IPS-15b (cell line): ENCODE data around the gene NR5A2.

Experiments used
- H3K27me3 ChIP-seq: one replicate; pipeline ENCODE4 v1.6.1; 2013; ENCODE audit warnings: low read length; ENCODE audit not compliant: control insufficient read depth, insufficient read depth
- H3K36me3 ChIP-seq: one replicate; pipeline ENCODE4 v1.6.1; 2013; ENCODE audit warnings: low read length; ENCODE audit not compliant: control insufficient read depth, insufficient read depth
- H3K4me1 ChIP-seq: one replicate; pipeline ENCODE4 v1.6.1; 2013; ENCODE audit warnings: mild to moderate bottlenecking, low read length; ENCODE audit not compliant: control insufficient read depth, insufficient read depth
- H3K4me3 ChIP-seq: one replicate; pipeline ENCODE4 v1.5.1; 2013; ENCODE audit warnings: low read depth, low read length
- H3K9ac ChIP-seq: one replicate; pipeline ENCODE4 v1.6.1; 2013; ENCODE audit warnings: low read depth, mild to moderate bottlenecking, low read length
- H3K9me3 ChIP-seq: one replicate; pipeline ENCODE4 v1.6.1; 2013; ENCODE audit warnings: mild to moderate bottlenecking, low read length; ENCODE audit not compliant: control insufficient read depth, insufficient read depth

NR5A2 gene

DNA sequence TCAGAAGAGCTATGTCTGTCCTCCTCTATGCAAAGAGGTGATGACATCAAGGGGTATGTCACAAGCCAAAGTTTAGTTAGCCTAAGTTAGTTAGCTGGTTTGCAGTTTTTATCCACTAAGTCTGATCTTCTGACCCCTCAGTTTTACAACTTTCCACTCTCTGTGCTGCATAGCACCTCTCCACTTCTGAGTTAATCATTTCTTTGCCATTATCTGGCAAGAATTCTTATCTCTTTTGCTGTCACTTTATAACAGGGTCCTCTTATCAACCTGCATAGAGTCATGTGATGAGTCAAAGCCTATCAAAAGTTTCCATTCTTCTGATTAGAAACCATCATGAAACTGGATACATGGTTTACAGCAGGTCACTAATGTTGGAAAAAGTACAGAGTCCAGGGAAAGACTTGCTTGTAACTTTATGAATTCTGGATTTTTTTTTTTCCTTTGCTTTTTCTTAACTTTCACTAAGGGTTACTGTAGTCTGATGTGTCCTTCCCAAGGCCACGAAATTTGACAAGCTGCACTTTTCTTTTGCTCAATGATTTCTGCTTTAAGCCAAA lies at the start of gene NR5A2:
NR5A2 (plus strand) TSS at position 447 of the 560 bp plus-strand sequence. CDS start 138 bp downstream, outside the sequence.
- no peaks in the 10 kb centered on the region for H3K9me3 ChIP-seq
- H3K9ac ChIP-seq = no peak within 1 kb of the TSS
- peaks cover 5% of the 10 kb centered on the region for H3K4me1 ChIP-seq
- peak within 1 kb of the TSS; percentile 77 for H3K4me3 ChIP-seq
- H3K36me3 ChIP-seq = no peaks in the 10 kb centered on the region
- H3K27me3 ChIP-seq = peaks cover 42% of the 10 kb centered on the region

DNA sequence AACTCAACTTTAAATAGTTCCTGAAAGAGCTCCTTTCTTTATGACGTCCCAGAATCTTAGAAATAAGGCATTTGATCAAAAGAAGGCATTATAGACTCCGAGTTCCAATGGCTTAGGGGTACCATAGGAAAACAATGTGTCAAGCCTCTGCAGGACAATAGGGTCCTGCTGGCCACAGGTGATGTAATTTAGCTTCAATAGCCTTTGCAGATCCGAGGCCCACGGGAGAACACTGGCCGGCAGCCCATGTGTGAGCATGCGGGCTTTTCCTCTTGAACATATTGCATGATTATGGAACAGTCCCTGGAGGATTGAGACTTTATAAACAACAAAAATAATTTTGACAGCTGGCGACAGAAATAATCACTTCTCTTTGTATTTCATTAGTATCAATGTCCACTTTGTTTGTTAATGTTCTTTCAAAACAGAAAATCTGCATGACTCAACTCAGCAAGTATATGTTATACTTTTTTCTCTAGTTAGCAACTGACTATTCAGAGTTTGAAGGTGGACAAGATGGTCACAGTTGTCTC lies 49.0 kb upstream of the NR5A2 start:
- H3K36me3 ChIP-seq = no peaks in the 10 kb centered on the region
- H3K4me1 ChIP-seq = peaks cover 11% of the 10 kb centered on the region
- no peak overlapping the region for H3K9ac ChIP-seq
- no peaks in the 10 kb centered on the region for H3K27me3 ChIP-seq
- H3K9me3 ChIP-seq = no peaks in the 10 kb centered on the region
- H3K4me3 ChIP-seq = no peak overlapping the region

DNA sequence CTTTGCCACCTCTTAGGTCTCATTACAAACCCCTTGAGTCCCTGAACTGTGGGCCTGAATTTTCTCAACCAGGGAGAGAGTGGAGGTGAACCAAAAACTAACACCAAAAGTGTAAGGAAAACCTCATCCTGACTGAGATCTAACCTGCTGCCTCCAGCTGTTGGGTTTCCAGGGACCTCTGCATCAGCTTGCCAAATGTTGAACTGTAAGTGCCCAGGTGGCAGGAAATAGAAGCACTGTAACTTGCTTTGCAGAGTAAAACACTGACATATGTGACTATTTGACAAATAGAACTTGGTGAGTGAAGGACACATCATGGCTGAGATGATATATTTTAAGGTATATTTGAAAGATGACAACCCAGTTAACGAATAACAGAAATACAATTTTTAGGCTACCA lies 48.4 kb upstream of the NR5A2 start:
- Histone ChIP-seq H3K9me3 (no peaks in the 10 kb centered on the region), H3K4me3 (no peak overlapping the region), H3K36me3 (no peaks in the 10 kb centered on the region), H3K4me1 (peaks cover 11% of the 10 kb centered on the region), H3K9ac (no peak overlapping the region), H3K27me3 (no peaks in the 10 kb centered on the region)

DNA sequence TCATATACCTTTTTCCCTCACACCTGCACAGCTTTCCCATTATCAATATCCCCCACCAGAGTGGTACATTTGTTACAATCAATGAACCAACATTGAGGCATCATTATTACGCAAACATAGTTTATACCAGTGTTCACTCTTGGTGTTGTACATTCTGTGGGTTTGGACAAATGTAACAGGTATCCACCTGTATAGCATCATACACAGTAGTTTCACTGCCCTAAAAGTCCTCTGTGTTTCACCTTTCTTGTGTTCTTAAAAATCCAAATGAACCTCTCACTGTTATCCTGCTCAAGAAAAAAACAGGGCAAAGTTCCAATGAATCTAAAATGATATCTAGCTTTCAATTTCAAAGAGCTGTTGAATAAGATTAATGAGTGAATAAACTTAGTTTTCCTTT lies 45.9 kb upstream of the NR5A2 start:
- Histone ChIP-seq H3K4me1 (peaks cover 8% of the 10 kb centered on the region), H3K27me3 (no peaks in the 10 kb centered on the region), H3K36me3 (no peaks in the 10 kb centered on the region), H3K4me3 (no peak overlapping the region), H3K9me3 (no peaks in the 10 kb centered on the region), H3K9ac (no peak overlapping the region)

DNA sequence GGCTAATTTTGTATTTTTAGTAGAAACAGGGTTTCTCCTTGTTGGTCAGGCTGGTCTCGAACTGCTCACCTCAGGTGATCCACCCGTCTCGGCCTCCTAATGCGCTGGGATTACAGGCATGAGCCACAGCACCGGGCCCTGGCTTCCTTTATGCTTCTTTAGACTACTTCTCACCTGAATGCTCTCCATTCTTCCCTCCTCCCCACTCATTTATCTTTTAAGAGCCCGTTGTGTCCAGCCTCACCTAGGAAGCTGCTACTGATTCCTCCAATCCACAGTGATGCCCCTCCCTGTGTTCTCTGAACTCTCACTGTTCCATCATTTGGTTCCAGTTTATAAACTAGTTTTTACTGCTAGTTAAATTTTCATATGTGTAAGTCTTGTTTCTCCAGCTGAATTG lies 44.9 kb upstream of the NR5A2 start:
- peaks cover 2% of the 10 kb centered on the region for H3K4me1 ChIP-seq
- no peaks in the 10 kb centered on the region for H3K9me3 ChIP-seq
- no peak overlapping the region for H3K4me3 ChIP-seq

DNA sequence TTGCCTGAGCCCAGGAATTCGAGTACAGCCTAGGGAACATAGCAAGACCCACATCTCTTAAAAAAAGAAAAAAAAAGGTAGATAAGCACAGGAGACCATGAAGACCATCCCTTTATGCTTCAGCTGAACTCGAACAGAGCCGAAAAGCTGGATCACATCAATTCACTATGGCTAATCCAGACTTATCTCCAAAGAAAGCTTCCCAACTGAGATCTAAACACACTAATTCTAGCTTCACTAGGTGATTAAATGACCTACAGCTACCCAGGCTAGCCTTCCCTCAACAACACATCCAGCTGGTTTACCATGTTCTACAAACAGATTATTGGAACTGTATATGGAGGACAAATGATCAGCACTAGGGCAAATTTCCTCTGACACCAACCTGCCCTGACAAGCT lies 44.0 kb upstream of the NR5A2 start:
- H3K9me3 ChIP-seq = no peaks in the 10 kb centered on the region
- H3K36me3 ChIP-seq = no peaks in the 10 kb centered on the region
- H3K9ac ChIP-seq = no peak overlapping the region
- H3K27me3 ChIP-seq = no peaks in the 10 kb centered on the region
- H3K4me3 ChIP-seq = no peak overlapping the region
- H3K4me1 ChIP-seq = peaks cover 2% of the 10 kb centered on the region

More for the DNA sequence above, 44.9 kb upstream of the NR5A2 start:
- no peaks in the 10 kb centered on the region for H3K36me3 ChIP-seq
- H3K9ac ChIP-seq = no peak overlapping the region
- no peaks in the 10 kb centered on the region for H3K27me3 ChIP-seq

DNA sequence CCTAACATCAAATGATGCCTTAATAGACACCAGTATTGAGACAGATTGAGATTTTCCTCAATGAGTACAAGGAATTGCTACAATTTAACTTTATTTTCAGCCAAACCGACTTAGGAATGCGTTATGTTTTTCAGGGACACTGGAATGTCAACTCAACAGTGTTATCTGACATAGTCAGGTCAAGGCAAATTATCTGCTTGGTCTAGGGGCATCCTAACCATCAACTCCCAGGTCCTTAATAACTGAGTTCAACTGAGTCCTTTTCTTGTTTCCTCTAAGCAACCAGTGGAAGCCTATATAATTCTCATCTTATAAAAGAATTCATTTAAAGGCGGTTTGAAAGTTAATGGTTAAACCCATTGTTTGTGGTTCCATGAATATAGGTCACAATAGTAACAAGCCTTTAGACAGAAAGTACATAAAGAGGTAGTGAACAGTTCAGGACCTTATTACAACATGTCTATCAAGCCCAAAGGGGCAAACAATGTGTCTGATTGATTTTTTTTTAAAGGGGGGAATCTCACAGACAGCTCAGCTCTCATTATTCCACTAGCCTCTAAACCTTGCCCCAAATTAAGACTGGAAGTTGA lies 32.3 kb upstream of the NR5A2 start:
- Histone ChIP-seq H3K36me3 (no peaks in the 10 kb centered on the region), H3K4me1 (no peaks in the 10 kb centered on the region), H3K27me3 (no peaks in the 10 kb centered on the region), H3K9ac (no peak overlapping the region), H3K4me3 (no peak overlapping the region), H3K9me3 (no peaks in the 10 kb centered on the region)

DNA sequence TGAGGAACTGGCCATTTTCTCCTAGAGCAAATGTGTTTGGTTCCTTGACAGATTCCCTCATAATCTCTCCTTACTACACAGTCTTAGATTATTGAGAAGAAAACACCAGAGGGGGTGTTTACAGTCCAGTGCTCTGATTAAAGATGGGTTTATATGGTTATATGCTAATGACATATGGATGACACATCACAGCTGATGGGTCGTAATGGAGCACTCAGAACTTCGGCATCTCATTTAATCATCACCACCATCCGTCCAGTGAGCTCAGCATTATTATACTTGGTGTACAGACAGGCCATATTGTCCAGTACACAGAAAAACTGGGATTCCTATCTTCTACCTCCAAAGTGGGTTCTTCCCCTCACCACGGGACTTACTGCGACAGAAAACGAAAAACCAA lies 22.3 kb upstream of the NR5A2 start:
- Histone ChIP-seq H3K36me3 (no peaks in the 10 kb centered on the region), H3K9ac (no peak overlapping the region), H3K4me1 (no peaks in the 10 kb centered on the region), H3K4me3 (no peak overlapping the region), H3K9me3 (no peaks in the 10 kb centered on the region), H3K27me3 (no peaks in the 10 kb centered on the region)

DNA sequence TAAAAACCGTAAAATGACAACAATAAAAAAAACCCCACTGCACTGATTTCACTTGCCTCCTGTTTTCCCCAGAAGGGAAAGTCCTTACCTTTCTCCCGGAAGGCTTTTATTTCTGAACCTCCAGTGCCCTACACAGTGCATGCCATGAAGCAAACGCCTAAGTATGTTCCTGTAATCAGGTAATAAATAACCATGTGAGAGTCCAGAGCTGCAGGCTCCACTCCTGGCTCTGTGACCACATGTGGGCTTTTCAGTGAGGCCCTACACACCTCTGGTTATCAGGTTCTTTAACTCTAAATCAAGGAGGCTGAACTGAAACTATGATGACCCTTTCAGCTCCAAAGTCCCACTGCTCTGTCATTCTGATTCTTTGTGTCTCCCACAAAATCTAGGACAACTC lies 20.8 kb upstream of the NR5A2 start:
- Histone ChIP-seq H3K9ac (no peak overlapping the region), H3K27me3 (no peaks in the 10 kb centered on the region), H3K36me3 (no peaks in the 10 kb centered on the region), H3K4me1 (no peaks in the 10 kb centered on the region), H3K9me3 (no peaks in the 10 kb centered on the region), H3K4me3 (no peak overlapping the region)

DNA sequence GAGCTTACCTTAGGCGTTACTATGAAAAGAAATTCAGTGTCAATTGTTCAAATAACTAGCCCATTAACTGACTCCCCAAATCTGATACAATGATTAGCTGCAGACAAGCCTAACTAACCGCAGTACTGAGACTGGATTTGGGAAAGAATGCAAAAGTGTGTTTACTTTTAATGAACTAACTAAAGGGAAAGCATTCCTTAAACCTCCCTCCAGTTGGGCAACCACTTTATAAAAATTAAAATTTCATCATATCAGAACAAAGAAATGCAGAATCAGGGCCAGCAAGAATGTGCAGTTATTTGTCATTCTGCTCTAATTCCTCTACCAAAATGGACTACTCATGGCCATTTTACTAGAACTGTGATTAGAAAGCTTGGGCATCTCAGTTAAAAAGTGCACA lies 11.7 kb upstream of the NR5A2 start:
- Histone ChIP-seq H3K36me3 (no peaks in the 10 kb centered on the region), H3K9ac (no peak overlapping the region), H3K4me3 (no peak overlapping the region), H3K4me1 (no peaks in the 10 kb centered on the region), H3K9me3 (no peaks in the 10 kb centered on the region), H3K27me3 (no peaks in the 10 kb centered on the region)

DNA sequence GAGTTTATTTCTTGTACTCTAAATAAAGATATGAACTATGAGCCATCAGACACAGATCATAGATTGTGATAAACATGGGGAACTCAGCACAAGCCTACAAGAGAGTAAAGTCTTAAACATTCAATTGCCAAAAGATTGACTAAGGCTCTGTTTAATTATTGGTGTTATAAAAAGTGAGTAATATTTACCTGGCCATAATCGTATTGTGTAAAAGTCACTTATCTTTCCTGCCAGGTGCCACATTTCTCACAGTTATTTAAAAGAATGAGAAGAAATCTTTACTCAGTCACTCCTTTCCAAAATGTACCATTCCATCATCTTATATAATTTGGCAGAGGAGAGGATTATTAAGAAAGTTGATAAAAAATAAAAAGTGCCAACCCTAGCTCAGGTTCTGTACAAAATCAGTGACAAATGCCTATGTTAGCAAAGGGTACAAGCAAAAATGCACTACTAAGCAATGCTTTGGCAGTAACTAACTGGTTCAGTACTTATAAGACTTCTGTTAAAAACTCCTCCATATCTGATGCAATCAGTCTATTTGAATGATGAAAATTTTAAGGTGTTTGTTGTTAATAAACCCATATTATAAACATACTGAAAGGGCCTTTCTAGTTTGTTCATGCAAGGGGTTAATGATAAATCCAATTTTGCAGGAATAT lies 5.8 kb upstream of the NR5A2 start:
- H3K9me3 ChIP-seq = no peaks in the 10 kb centered on the region
- no peaks in the 10 kb centered on the region for H3K4me1 ChIP-seq

DNA sequence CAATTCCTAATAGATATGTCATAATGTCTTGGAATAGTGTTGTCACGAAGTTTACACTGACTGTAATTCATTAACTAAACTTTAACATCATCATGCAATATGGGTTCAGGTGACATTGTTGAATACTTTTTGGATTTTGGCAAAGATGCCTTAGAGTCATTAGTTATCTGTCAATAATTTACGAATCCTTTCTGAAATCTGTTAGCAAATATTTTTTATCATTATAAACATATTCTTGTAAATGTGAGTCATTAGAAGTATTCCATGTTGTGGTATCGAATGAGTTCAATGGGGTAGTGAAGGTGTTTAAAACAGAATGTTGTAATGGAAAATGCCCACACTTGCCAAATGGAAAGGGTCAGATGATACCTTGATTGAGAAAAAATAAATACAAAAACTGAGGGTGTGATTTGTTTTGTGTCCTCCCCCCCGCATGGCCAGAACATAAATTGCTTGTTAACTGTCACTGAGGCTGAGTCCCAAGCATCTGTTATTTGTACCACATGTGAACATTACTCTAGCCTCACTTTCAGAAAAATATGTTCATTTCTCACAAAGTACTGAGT lies 5.2 kb upstream of the NR5A2 start:
- no peaks in the 10 kb centered on the region for H3K9me3 ChIP-seq
- H3K4me1 ChIP-seq = no peaks in the 10 kb centered on the region
- H3K9ac ChIP-seq = no peak overlapping the region
- H3K4me3 ChIP-seq = no peak overlapping the region
- no peaks in the 10 kb centered on the region for H3K36me3 ChIP-seq
- peaks cover 4% of the 10 kb centered on the region for H3K27me3 ChIP-seq

More for the DNA sequence above, 5.8 kb upstream of the NR5A2 start:
- H3K36me3 ChIP-seq = no peaks in the 10 kb centered on the region
- no peak overlapping the region for H3K9ac ChIP-seq
- H3K27me3 ChIP-seq = no peaks in the 10 kb centered on the region
- H3K4me3 ChIP-seq = no peak overlapping the region
